Panc1 (cell line): Measurements from ENCODE around the gene HSPB9.

Experiments used
- CTCF ChIP-seq: fragments of 450-650 bp; IDR thresholded peaks from 2 replicates; pipeline ENCODE4 v1.5.1; 2017; ENCODE audit warnings: mild to moderate bottlenecking
- POLR2AphosphoS5 ChIP-seq: IDR thresholded peaks from 2 replicates; pipeline ENCODE4 v1.6.1; 2012; ENCODE audit warnings: mild to moderate bottlenecking, low read depth, low read length, moderate library complexity

GRCh38 chr17:42088736-42089135 lies 33.9 kb upstream of the HSPB9 start:
- TF ChIP-seq CTCF (no peak), POLR2AphosphoS5 (no peak)
